Measurements from ENCODE around the gene RNU7-1.

RNU7-1 gene

GRCh38 chr12:6987956-6988553 lies 44.4 kb downstream of the RNU7-1 start:
- H3K36me3 ChIP-seq (ENCODE audit: control insufficient read depth, insufficient read depth, low read length) = peaks cover 52% of the 10 kb centered on the region
- 92 to 95% methylated on average over 10 of the region's 11 CpGs for WGBS, 2 experiments (ENCODE audit: insufficient coverage in 2 of 2)
- no peak overlapping the region for H3K27ac ChIP-seq (ENCODE audit: low read depth, low read length, severe bottlenecking)
- H3K4me3 ChIP-seq (ENCODE audit: extremely low read depth, insufficient read depth, low read length, poor library complexity, severe bottlenecking) = no peak overlapping the region
- no peaks in the 10 kb centered on the region for H3K4me1 ChIP-seq (ENCODE audit: control insufficient read depth, insufficient read depth, low read length, poor library complexity, severe bottlenecking)
- H3K9me3 ChIP-seq (ENCODE audit: control insufficient read depth, low read length) = no peaks in the 10 kb centered on the region

All from mesodermal cell (in vitro differentiated cells).